GM13977 (cell line): ENCODE data around the gene HMX1.

Experiments
- DNase-seq: peaks from one replicate; pipeline ENCODE4 v3.0.0; 2012; ENCODE audit warnings: low spot score
- in situ Hi-C: fragments of 300-500 bp; cut with MboI; formaldehyde crosslinking; loops from one replicate; pipeline ENCODE4 v1.12.0; 2022; ENCODE audit warnings: low sequenced_read_pairs, low pct_unique_long_range_greater_than_20kb, mixed read lengths, inconsistent platforms; ENCODE audit not compliant: unreplicated experiment
- TF ChIP-seq, protein P1 (sequence below): IDR thresholded peaks from 2 replicates; pipeline ENCODE4 v1.5.1; 2012; ENCODE audit warnings: mild to moderate bottlenecking, control low read depth; ENCODE audit not compliant: insufficient read depth; ENCODE audit errors: extremely low read depth, missing control alignments

Gene HMX1

GRCh38 chr4:8871417-8872401, at the start of gene HMX1:
Gene HMX1 (minus strand): TSS chr4:8871839. CDS start chr4:8871614, 225 bp downstream.
- DNase-seq = no peak
- TF ChIP-seq, protein P1, sequence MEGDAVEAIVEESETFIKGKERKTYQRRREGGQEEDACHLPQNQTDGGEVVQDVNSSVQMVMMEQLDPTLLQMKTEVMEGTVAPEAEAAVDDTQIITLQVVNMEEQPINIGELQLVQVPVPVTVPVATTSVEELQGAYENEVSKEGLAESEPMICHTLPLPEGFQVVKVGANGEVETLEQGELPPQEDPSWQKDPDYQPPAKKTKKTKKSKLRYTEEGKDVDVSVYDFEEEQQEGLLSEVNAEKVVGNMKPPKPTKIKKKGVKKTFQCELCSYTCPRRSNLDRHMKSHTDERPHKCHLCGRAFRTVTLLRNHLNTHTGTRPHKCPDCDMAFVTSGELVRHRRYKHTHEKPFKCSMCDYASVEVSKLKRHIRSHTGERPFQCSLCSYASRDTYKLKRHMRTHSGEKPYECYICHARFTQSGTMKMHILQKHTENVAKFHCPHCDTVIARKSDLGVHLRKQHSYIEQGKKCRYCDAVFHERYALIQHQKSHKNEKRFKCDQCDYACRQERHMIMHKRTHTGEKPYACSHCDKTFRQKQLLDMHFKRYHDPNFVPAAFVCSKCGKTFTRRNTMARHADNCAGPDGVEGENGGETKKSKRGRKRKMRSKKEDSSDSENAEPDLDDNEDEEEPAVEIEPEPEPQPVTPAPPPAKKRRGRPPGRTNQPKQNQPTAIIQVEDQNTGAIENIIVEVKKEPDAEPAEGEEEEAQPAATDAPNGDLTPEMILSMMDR = no peak

DNA sequence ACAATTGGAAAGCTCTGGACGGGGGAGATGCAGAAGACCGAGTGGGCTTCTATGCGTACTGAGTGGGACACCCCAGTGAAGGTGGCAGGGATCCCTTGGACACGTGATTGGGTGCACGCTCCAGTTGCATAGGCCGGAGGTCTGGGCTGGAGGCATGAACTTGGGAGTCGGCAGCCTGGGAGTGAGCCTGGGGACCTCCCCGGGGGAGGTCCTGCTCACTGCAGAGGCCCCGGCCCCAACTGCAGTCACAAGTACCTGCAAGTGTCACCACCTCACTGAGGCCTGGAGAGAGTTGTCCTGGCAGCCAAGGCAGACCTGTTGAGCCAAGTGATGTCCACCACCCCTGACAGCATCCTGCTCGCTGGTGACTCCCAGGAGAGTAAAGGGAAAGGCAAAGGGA, 49.3 kb upstream of the HMX1 start:
- TF ChIP-seq, protein P1 = no peak
- in situ Hi-C loops = no loop called here
- DNase-seq = no peak

More at GRCh38 chr4:8871417-8872401, at the start of gene HMX1:
- in situ Hi-C loops = no loop called here

GRCh38 chr4:8920289-8920965, 48.8 kb upstream of the HMX1 start:
- no peak for DNase-seq
- in situ Hi-C loops = no loop called here
- TF ChIP-seq, protein P1 = no peak

GRCh38 chr4:8919651-8920288, 48.1 kb upstream of the HMX1 start:
- in situ Hi-C loops = no loop called here
- TF ChIP-seq, protein P1 = no peak
- no peak for DNase-seq

- in situ Hi-C loops = no loop called here
These were observed 46.5 kb upstream of the HMX1 start for GRCh38 chr4:8917868-8918783.

More at GRCh38 chr4:8917868-8918783, 46.5 kb upstream of the HMX1 start:
- peak; percentile 82 for DNase-seq
- TF ChIP-seq, protein P1 = peak; percentile 96
